NCI-H1694 (cell line): ENCODE results near the gene ARHGEF28.

Experiments used
- DNase-seq: peaks from one replicate; lab custom pipeline; 2025; lab: John Stamatoyannopoulos, UW

ARHGEF28 gene

GRCh38 chr5:73777192-73777591, 151.2 kb downstream of the ARHGEF28 start:
- DNase-seq: no peak

- DNase-seq: no peak
These were observed 154.5 kb downstream of the ARHGEF28 start for GRCh38 chr5:73780302-73781080.

- DNase-seq: no peak
These were observed 155.2 kb downstream of the ARHGEF28 start for GRCh38 chr5:73781107-73781768.

GRCh38 chr5:73783828-73784227, 157.8 kb downstream of the ARHGEF28 start:
- DNase-seq: no peak

GRCh38 chr5:73786043-73786831, 160.2 kb downstream of the ARHGEF28 start:
- peak; percentile 24 for DNase-seq

GRCh38 chr5:73789851-73790281, 163.9 kb downstream of the ARHGEF28 start:
- DNase-seq: no peak

GRCh38 chr5:73791389-73791788, 165.4 kb downstream of the ARHGEF28 start:
- no peak for DNase-seq

- DNase-seq: peak; percentile 48
These were observed 166.8 kb downstream of the ARHGEF28 start for GRCh38 chr5:73792687-73793320.

- no peak for DNase-seq
These were observed 167.9 kb downstream of the ARHGEF28 start for GRCh38 chr5:73793911-73794310.

- DNase-seq: no peak
These were observed 170.5 kb downstream of the ARHGEF28 start for GRCh38 chr5:73796164-73797131.

- no peak for DNase-seq
These were observed 171.1 kb downstream of the ARHGEF28 start for GRCh38 chr5:73797132-73797510.

GRCh38 chr5:73799401-73799972, 173.5 kb downstream of the ARHGEF28 start:
- no peak for DNase-seq

- DNase-seq: no peak
These were observed 175.7 kb downstream of the ARHGEF28 start for GRCh38 chr5:73801686-73802085.

GRCh38 chr5:73805449-73805848, 179.5 kb downstream of the ARHGEF28 start:
- DNase-seq: no peak

GRCh38 chr5:73808911-73809310, 182.9 kb downstream of the ARHGEF28 start:
- no peak for DNase-seq

GRCh38 chr5:73810429-73810828, 184.4 kb downstream of the ARHGEF28 start:
- no peak for DNase-seq

- no peak for DNase-seq
These were observed 186.5 kb downstream of the ARHGEF28 start for GRCh38 chr5:73812457-73812856.

GRCh38 chr5:73812962-73813588, 187.1 kb downstream of the ARHGEF28 start:
- DNase-seq: no peak

- DNase-seq: no peak
These were observed 188.3 kb downstream of the ARHGEF28 start for GRCh38 chr5:73814233-73814846.

GRCh38 chr5:73815631-73816030, 189.6 kb downstream of the ARHGEF28 start:
- no peak for DNase-seq
